KMS-11 (cell line): ENCODE results near the gene SENP6.
"Not testable (repeated sequence)": the region's sequence is repeated elsewhere in the genome, so short reads cannot be mapped to it uniquely, and the experiment has no call there.

ENCODE experiments used
- H2AFZ ChIP-seq: fragments of 200-600 bp; sonication (generic); 2 replicates; pipeline ENCODE4 v1.6.1; 2016; ENCODE audit warnings: antibody characterized with exemption, mixed run types, low read depth
- H3K27ac ChIP-seq: fragments of 200-600 bp; sonication (generic); 2 replicates; pipeline ENCODE4 v1.6.1; 2016; ENCODE audit warnings: mild to moderate bottlenecking, mixed run types
- H3K27me3 ChIP-seq: fragments of 200-600 bp; sonication (generic); 2 replicates; pipeline ENCODE4 v1.6.1; 2017; ENCODE audit warnings: mild to moderate bottlenecking, low read depth, mixed run types, moderate library complexity; ENCODE audit not compliant: insufficient read depth
- H3K36me3 ChIP-seq: fragments of 200-600 bp; sonication (generic); 2 replicates; pipeline ENCODE4 v1.6.1; 2017; ENCODE audit warnings: mild to moderate bottlenecking, mixed run types; ENCODE audit not compliant: insufficient read depth
- H3K4me1 ChIP-seq: fragments of 200-600 bp; sonication (generic); 2 replicates; pipeline ENCODE4 v1.6.1; 2016; ENCODE audit warnings: mild to moderate bottlenecking, low read depth, mixed run types; ENCODE audit not compliant: poor library complexity, severe bottlenecking
- H3K4me2 ChIP-seq: fragments of 200-600 bp; sonication (generic); 2 replicates; pipeline ENCODE4 v1.7.0; 2016; ENCODE audit warnings: mild to moderate bottlenecking, mixed run types
- H3K4me3 ChIP-seq: fragments of 200-600 bp; sonication (generic); IDR thresholded peaks from 2 replicates; pipeline ENCODE4 v1.6.1; 2017; ENCODE audit warnings: low read depth, low read length, mixed read lengths; ENCODE audit not compliant: insufficient read depth
- H3K79me2 ChIP-seq: fragments of 200-600 bp; sonication (generic); 2 replicates; pipeline ENCODE4 v1.6.1; 2016; ENCODE audit warnings: low read depth, mixed run types; ENCODE audit not compliant: insufficient read depth
- H3K9ac ChIP-seq: fragments of 200-600 bp; sonication (generic); 2 replicates; pipeline ENCODE4 v1.6.1; 2016; ENCODE audit warnings: mild to moderate bottlenecking, mixed run types
- H4K20me1 ChIP-seq: fragments of 200-600 bp; sonication (generic); 2 replicates; pipeline ENCODE4 v1.6.1; 2016; ENCODE audit warnings: mild to moderate bottlenecking, mixed run types; ENCODE audit not compliant: insufficient read depth
- CTCF ChIP-seq: fragments of 200-600 bp; sonication (generic); conservative IDR thresholded peaks from 2 replicates; pipeline ENCODE4 v1.6.1; 2017; ENCODE audit warnings: low read depth, mild to moderate bottlenecking, antibody characterized with exemption, low read length, moderate library complexity, mixed read lengths

Gene SENP6

GRCh38 chr6:75676377-75676776 is 74.7 kb downstream of the SENP6 start:
- no peaks in the 10 kb centered on the region for H3K36me3 ChIP-seq

GRCh38 chr6:75682548-75682947 is 80.9 kb downstream of the SENP6 start:
- H3K9ac ChIP-seq, H3K4me3 ChIP-seq, H3K4me2 ChIP-seq, H3K4me1 ChIP-seq, H3K27me3 ChIP-seq, H3K36me3 ChIP-seq, H4K20me1 ChIP-seq, H3K27ac ChIP-seq, H3K79me2 ChIP-seq, H2AFZ ChIP-seq: not testable (repeated sequence)

More at GRCh38 chr6:75676377-75676776, 74.7 kb downstream of the SENP6 start:
- no peaks in the 10 kb centered on the region for H3K27me3 ChIP-seq
- no peaks in the 10 kb centered on the region for H3K79me2 ChIP-seq
- no peak overlapping the region for H3K27ac ChIP-seq
- no peak overlapping the region for H3K9ac ChIP-seq
- H3K4me3 ChIP-seq, result no peak overlapping the region
- no peak overlapping the region for H3K4me2 ChIP-seq
- no peaks in the 10 kb centered on the region for H3K4me1 ChIP-seq
- no peaks in the 10 kb centered on the region for H4K20me1 ChIP-seq
- no peak for TF ChIP-seq CTCF
- no peak overlapping the region for H2AFZ ChIP-seq

- H3K4me3 ChIP-seq, H3K36me3 ChIP-seq, H3K27me3 ChIP-seq: not testable (repeated sequence)
Observed at GRCh38 chr6:75683005-75683404, 81.3 kb downstream of the SENP6 start.

GRCh38 chr6:75687535-75687934 is 85.9 kb downstream of the SENP6 start:
- H3K4me3 ChIP-seq, H2AFZ ChIP-seq, H3K27me3 ChIP-seq, H3K4me2 ChIP-seq, H3K9ac ChIP-seq, H3K27ac ChIP-seq, H3K36me3 ChIP-seq, H3K4me1 ChIP-seq, H3K79me2 ChIP-seq, H4K20me1 ChIP-seq: not testable (repeated sequence)

More at GRCh38 chr6:75683005-75683404, 81.3 kb downstream of the SENP6 start:
- not testable (repeated sequence) for H3K4me2 ChIP-seq, H3K9ac ChIP-seq, H3K4me1 ChIP-seq, H3K79me2 ChIP-seq, H2AFZ ChIP-seq, H4K20me1 ChIP-seq, H3K27ac ChIP-seq

GRCh38 chr6:75687937-75688336 is 86.3 kb downstream of the SENP6 start:
- not testable (repeated sequence) for H3K36me3 ChIP-seq, H3K4me1 ChIP-seq, H3K27me3 ChIP-seq, H3K79me2 ChIP-seq, H3K27ac ChIP-seq, H3K4me3 ChIP-seq, H4K20me1 ChIP-seq, H2AFZ ChIP-seq, H3K4me2 ChIP-seq, H3K9ac ChIP-seq

- Histone ChIP-seq H3K4me1 (no peaks in the 10 kb centered on the region), H3K4me3 (no peak overlapping the region), H4K20me1 (no peaks in the 10 kb centered on the region), H2AFZ (no peak overlapping the region), H3K4me2 (no peak overlapping the region), H3K9ac (no peak overlapping the region), H3K27me3 (no peaks in the 10 kb centered on the region), H3K27ac (no peak overlapping the region), H3K79me2 (no peaks in the 10 kb centered on the region), H3K36me3 (no peaks in the 10 kb centered on the region)
- TF ChIP-seq CTCF, result no peak
Observed at GRCh38 chr6:75689576-75689975, 87.9 kb downstream of the SENP6 start.
